ENCODE data around the gene C16orf82.
"Not testable (repeated sequence)": the region's sequence is repeated elsewhere in the genome, so short reads cannot be mapped to it uniquely, and the experiment has no call there.

C16orf82 gene

DNA sequence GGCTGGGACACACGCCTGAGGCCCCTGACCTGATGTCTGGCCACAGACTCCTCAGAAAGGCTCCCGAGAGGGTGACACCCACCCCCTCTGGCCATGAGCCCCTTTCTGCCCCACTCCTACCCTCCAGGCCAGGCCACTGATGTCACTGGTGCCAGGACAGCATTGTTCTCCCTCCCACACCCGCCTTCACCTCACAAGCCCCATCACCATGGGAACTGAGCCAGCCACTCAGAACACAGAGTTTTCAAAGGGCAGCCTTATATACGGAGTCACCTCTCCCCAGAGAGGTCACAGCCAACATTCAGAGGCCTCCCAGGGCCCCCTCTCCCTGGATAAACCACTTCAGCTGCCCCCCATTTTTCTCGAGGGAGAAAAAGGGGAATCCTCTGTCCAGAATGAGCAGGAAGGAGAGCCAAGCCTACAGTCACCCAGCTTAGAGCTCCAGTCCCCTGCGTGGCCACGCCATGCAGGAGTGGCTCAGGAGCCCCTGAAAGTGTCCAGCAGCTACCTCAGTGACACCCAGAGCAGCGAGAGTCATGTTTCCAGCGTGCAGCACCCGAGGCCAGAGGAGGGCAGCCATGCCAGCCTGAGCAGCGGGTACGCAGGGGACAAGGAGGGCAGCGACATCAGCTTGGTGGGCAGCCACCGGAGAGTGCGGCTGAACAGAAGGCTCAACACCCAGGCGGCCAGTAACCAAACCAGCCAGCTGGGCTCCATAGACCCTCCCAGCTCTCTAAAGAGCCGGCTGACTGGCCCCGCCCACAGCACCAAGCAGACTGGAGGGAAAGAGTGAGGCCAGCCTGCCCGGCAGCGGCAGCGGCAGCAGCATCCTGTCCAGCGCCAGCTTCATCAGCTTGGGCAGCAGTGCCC is at the start of gene C16orf82:
C16orf82 (plus strand) TSS at position 260 of the 870 bp plus-strand sequence.
- DNase-seq, result no peak

DNA sequence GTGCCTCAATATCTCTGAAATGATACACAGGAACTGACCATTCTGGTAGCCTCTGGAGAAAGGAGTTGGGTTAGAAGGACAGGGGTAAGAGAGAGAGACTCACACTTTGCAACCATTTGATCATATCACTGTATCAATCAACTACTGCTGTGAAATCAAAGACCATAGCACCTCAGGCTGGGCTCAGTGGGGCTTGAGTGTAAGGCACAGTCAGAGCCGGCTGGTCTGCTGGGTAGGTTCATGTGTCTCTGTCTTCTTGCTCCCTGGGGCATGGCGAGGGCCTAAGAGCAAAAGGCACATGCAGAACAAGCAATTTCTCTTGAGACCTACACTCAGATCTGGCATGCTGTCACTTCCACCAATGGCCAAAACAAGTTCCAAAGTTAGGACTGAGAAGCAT is 46.7 kb upstream of the C16orf82 start:
- no peak for DNase-seq

DNA sequence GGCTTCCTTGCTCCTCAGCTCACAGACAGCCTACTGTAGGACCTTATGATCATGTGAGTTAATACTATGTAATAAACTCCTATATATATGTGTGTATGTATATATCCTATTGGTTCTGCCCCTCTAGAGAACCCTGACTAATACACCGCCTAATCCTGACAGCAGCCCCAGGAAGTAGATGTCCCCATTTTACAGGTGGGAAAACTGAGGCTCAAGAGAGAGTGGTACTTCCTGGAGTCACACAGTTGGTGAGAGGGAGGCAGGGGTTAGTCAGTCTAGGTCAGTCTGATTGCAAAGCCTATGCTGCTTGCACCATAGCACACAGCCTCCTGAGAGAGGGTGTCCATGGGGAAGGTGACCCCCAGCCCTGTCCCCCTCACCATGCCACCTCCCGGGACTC is 42.7 kb upstream of the C16orf82 start:
- no peak for DNase-seq

DNA sequence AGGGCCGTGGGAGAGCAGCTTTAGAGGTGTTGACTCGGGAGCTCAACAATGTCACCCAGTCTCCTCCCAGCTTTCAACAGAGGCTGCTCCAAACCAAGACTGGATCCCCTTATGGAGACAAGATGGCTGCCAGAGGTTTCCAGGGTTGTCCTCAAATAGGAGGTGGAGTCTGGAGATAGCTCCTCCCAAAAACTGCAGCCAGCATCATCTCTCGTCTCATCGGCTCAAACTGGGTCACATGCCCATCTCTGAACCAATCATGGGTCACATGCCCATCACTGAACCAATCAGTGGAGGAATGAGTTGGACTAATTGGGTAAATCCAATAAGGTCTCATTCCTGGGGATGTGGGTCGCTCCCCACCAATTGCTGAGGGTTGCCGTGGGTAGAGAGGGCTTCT is 41.1 kb upstream of the C16orf82 start:
- no peak for DNase-seq

DNA sequence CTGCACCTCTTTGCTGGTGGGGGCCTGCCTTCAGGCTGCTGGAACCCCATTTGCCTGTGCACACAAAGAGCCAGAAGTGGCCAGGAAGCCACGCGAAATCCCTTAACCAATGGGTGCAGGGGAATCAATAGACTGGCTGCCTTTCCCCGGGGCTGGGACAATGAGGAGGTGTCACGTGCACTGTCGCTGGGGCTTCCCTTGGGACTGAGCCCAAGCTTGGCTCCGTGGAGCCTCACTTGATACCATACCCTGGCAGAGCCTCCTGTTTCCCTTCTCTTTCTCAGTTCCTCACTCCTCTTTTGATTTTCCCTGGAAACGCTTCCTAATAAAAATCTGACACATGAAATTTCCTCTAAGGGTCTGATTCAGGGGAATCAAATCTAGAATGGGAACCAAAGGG is 38.8 kb upstream of the C16orf82 start:
- no peak for DNase-seq

DNA sequence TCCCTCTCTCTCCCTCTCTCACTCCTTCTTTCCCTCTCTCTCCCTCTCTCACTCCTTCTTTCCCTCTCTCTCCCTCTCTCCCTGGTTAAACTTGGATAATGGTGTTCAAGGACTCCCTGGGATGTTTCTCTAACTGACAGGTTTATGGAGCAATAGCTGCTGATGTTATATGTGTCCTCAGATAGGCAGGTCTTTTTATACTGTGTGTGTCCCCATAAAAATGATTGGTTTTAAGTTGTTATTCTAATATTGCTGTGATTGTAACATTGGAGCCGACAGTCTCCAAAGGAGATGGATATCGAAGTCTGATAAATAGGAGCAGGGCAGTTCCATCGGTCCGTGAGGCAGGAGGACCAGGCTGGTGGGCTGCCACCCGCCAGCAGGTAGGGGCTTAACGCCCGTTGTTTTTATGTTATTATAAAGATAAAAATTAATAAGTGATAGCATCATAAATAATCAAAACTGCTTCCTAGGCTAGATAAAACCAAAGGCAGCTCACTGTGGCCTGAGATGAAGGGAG is 38.1 kb upstream of the C16orf82 start:
- DNase-seq, result no peak

DNA sequence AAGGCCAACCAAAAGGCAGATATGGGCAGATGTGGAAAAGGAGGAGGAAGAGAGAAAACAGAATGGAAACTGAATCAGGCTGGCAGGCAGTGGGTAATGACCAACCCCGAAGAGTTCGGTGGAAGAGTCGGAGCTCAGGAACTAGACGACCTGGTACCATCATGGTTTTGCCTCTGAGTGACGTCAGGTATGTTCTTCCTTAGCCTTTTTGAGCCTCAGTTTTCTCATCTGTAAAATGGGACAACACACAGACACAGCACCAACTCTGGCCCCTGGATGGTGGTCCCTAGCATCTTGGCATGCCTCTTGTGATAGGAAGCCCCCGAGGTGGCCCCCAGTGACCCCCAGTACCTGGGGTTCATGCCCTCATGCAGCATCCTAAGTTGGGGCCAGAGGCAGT is 37.2 kb upstream of the C16orf82 start:
- no peak for DNase-seq

DNA sequence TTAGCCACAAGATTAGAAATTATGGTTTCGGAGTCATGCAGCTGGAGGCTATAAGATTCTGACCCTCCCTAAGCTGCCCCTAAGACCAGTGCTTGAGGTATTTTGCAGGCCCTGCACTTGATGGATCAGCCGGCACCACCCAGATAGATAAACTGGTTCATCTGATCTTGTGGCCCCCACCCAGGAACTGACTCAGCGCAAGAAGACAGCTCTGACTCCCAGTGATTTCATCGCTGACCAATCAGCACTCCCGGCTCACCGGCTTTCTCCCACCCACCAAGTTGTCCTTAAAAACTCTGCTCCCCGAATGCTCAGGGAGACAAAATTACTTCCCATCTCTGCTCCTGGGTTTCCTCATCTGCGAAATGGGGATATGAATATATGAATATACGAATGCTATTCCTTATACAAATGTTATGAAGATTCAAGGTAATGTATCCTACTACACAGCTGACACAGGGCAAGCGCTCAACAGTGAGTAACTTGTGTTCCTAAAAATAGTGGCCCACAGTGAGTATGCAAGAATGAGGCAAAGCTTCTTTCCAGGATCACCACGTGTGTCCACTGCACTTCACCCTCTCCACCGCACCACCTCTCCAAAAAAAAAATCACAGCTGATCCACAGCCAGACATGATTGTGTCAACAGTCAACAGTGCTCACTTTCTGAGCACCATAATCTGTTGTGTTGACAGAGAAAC is 33.3 kb upstream of the C16orf82 start:
- DNase-seq, result no peak

DNA sequence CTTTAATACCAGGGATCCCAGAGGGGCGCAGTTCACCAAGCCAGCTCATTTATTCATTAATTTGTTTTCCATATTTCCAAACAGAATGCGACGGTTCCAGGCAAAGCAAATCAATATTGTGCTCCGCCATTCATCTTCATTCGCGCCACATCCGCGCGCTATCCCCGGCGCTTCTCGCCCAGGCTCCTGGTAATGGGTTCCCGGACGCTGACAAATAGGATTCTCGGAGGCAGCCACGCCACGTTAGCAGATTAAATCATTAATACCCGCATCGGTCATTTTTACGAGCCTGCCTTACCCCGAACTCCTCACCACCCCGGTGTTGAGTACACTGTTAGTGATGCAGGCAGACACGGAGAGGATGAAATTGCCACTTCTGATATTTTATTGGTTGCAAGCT is 26.0 kb upstream of the C16orf82 start:
- DNase-seq, result no peak

DNA sequence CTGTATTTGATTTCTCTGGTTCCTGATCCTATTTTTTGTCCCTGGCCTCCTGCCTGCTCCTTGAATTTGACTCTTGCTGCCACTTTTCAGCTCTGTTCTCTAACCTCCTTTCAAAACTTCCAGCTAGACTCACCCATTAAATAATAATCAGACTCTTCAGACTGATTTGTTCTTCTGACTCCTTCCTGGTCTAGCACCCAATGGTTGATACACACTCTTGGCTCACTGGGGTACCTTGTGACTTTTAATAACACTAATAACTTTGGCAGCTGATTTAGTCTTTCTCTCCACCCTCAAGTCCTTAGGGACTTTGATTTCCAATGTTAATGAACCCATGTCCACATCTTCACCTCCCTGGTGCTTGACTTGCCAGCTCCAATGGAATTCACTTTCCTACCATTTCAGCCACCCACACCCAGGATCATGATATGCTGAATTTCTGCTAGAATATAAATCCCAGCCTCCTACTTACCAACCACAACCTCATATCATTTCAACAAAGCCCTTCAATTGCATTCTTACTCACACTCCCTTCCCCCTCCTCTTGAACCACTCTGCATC is 19.7 kb upstream of the C16orf82 start:
- DNase-seq, result no peak

DNA sequence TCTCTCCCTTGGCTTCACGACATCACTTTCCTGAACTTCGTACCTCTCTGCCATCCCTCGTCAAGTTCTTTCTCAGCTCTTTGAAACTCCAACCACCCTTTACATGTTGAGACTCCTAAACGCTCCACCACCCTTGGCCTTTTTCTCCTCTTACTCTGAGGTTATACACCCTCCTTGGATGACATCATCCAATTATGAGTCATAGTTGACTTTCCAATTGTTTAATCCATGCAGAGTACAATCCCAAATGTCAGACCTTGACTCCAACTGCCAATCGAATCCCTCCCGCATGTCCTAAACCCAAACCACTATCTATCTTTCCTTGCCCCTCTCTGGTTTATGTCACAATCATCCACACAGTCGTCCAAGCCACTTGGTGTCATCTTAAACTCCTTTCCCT is 18.4 kb upstream of the C16orf82 start:
- no peak for DNase-seq

DNA sequence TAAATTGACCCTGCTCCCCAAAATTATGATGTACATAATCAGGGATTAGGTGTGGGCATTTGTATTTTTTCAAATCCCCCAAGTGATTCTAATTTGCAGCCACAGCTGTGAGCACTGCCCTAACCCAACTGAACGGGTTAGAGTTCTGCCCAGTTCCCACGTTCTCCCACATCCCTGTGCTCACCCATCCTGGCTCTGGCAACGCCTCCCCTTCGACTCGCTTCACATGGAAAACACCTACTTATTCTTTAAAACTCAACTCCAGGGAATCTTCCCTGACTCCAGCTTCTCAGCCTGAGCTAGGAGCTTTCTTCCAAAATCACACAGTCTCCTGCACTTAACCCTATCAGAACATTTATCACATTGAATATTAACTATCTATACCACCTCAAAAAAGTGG is 17.6 kb upstream of the C16orf82 start:
- no peak for DNase-seq

DNA sequence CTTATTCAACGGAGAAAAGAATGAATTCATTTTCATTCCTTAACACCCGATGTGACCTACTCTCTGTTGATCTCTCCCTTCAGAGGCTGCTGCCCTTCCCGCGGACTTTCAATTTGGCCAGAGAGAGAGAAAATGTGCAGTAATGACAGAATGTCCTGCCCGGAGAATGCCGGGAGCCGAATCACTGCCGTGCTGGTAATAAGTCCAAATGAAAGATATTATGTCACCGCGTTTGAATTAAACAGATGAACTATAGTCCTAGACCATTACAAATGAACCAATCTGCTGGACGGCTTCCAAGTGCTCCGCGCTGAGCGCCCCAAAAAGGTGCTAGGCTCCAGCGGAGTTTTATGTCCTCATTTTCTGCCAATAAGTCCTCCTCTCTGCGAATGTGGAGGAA is 14.7 kb upstream of the C16orf82 start:
- DNase-seq, result no peak

DNA sequence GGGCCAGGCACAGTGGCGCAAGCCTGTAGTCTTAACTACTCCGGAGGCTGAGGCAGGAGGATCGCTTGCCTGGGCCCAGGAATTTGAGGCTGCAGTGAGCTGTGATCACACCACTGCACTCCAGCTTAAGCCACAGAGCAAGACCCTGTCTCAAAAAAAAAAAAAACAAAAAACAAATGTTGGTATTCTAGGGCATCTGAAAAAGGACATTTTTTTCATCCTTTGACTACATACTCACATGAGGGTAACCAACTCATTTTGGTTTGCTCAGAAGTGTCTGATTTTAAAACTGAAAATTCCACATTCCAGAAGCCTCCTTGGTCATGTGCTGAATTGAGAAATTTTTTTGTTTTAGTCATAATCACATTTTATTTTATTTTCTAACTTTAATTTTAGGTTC is 12.7 kb upstream of the C16orf82 start:
- DNase-seq, result no peak

DNA sequence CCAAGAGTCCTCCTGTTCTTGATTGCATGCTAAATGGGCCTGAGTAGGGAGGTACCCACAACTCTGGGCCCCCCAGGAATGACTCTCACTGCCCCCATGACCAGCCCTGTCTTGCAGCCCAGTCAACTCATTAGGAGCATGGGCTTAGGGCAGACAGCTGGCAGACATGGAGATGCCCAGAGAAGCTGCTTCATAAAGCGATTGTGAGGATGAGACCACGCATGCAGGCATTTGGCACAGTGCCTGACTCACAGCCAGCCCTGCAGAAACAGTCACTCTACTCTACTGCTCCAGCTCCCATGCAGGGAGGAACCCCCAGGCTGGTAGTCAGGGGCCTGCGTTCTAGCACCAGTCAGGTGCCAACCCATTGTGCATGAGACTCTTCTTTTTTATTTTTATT is 8.4 kb upstream of the C16orf82 start:
- no peak for DNase-seq

DNA sequence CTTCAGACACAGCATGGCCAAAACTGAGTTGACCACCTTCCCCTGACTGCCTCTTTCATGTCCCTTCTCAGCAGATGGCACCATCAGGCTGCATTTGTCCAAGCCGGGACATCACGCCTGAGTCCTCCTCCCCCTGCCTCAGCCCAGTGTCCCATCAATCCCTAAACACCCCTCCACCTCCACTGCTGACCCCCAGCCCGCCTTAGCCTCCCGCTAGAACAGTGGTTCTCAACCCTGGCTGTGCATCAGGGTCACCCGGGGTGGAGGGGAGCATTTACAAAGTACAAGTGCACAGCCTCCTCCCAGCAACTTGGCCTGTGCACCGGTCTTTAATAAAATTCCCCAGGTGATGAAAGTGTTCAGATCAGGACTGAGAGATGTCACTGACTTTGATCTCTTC is 4.0 kb downstream of the C16orf82 start:
- no peak for DNase-seq

DNA sequence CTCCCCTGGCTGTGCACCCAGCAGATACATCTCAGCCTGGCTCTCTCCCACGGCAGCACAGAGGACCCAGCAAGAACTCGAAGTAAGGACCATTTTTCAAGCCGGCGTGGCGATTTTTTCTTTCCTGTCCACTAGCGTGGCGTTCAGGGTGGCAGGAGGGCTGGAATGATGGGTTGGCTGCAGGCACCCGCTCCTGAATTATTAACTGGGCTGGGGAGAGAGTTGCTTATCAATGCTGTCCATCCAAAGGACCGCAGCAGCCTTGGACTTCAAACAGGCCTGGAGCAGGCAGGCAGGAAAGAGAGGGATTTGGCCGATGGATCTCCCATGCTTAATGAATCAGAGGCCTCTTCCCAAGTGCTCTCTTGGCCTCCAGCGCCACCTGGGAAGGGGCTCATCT is 7.0 kb downstream of the C16orf82 start:
- DNase-seq, result no peak

DNA sequence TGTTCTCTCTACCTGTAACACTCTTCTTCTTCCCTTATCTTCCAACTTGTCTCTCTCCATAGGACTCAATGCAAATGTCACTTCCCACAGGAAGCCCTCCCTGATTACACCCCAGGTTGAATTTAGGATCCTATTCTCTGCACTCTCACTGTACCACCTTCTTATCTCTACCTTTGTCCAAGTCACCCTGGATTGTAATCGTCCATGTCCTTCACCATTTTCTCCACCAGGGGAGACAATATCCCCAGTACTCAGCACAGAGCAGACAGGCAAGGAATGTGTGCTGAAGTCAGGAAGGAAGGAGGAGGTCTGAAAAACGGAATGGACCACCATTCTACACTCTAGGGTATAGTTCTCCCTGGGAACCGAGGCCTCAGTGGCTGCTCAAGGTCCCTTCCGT is 14.2 kb downstream of the C16orf82 start:
- DNase-seq, result no peak

DNA sequence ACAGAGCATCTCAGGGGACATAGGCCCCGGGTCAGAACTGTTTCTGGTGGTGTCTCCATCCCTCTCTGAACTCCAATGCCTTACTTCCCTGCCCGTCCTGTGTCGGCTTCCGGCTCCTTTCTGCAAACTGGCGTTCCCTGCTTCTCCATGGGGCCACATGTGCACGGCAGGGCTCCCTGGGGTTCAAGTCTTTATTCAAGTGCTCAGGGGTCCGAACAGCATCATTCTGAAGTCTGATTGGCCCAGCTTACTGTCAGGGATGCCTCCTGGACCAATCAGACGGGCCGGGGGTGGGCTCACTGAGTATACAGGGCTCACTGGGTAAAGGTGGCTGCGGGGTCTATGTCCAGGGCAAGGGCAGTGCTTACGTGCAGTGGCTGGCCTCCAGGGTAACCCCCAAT is 17.1 kb downstream of the C16orf82 start:
- no peak for DNase-seq

DNA sequence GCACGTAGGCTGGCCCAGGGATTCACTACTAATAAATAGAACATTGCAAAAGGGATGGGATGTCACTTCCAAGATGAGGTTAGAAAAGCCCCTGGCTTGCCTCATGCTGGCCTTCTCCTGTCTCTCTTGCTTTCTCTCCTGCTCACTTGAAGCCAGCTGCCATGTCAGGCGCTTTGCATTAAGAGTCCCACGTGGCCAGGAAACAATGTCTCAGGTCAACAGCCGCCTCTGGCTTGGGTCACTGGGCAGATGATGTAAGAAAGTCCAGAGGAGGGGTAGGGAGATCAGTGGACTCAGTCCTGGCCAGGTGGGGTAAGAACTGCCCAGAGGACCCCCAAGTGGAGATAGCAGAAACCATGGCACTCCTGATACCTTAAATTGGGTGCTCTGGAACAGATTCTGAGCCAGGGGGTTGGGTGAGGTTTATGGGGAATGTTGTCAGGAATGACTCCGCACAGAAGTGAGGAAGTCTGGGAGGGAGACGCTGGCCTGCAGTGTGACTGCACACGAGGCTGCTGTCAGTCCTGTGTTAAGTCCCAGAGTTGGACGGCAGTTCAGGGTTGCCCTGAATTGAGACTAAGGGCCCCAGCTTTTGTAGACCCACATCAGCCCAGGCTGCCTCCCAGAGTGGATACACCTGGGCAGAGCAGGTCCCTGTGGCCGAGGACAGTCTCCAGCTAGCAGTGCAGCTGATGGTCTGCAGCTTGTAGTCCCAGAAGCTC is 17.7 kb downstream of the C16orf82 start:
- no peak for DNase-seq

DNA sequence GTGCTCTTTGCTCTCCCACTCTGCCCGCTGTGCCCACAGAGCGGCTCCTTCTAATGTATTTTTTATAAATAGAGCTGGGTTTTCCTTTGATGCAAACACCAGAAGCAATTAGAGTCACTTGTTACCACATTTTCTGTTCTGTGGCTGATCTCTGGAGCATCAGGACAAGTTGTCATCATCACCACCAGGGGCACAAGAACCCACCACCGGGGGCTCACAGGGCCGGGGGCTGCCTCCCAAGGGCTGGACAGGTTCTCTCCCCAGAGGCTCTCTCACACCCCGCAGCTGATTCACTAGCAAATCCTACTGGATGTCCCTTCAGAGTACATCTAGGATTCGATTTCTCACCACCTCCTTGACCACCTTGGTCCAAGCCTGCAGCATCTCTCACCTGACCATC is 18.5 kb downstream of the C16orf82 start:
- DNase-seq, result no peak

DNA sequence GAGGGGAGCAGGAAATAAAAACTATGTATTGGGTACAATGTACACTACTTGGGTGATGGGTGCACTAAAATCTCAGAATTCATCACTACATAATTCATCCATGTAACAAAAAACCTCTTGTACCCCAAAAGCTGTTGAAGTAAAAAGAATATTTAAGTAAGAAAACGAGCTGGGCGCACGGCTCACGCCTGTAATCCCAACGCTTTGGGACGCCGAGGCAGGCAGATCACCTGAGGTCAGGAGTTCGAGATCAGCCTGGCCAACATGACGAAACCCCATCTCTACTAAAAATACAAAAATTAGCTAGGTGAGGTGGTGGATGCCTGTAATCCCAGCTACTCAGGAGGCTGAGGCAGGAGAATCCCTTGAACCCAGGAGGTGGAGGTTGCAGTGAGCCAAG is 19.3 kb downstream of the C16orf82 start:
- DNase-seq, result not testable (repeated sequence)

DNA sequence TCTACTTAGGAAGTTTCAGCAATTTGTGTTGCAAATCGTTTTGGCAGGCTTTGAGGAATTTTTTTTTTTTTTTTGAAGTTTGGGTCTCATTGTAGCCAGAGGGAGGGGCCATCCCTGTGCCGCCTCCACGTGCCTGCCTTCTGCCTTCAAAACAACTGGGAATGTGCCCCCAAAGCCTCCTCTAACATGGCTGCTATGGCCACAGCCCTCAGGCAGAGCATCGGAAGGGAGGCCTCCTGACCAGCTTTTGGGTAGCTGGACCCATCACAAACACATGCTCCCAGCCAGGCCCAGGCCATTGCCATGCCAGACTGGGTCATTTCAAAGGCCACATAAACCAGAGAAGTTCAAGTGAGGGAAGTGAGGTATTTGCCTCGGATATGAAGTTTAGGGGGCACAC is 21.5 kb downstream of the C16orf82 start:
- no peak for DNase-seq

Data from CD4-positive, alpha-beta T cell treated with Interleukin-17A for 4 hours (primary cell).